Measurements from ENCODE around the gene CGA.
A peak's percentile ranks its signal among the peaks of the same experiment; 100 is the strongest.

The CGA gene

GRCh38 chr6:87082160-87082721 lies 12.7 kb downstream of the CGA start:
- no peak for DNase-seq

GRCh38 chr6:87078983-87079616 lies 15.8 kb downstream of the CGA start:
- peak; percentile 21 for DNase-seq

GRCh38 chr6:87075168-87075567 lies 19.7 kb downstream of the CGA start:
- no peak for DNase-seq

- no peak for DNase-seq
Measured at GRCh38 chr6:87074101-87074621, 20.7 kb downstream of the CGA start.

- DNase-seq, result no peak
Measured at GRCh38 chr6:87071683-87072082, 23.2 kb downstream of the CGA start.

GRCh38 chr6:87070741-87071140 lies 24.2 kb downstream of the CGA start:
- DNase-seq, result no peak

GRCh38 chr6:87068795-87069194 lies 26.1 kb downstream of the CGA start:
- no peak for DNase-seq

- DNase-seq, result peak; percentile 61
Measured at GRCh38 chr6:87066449-87067333, 28.2 kb downstream of the CGA start.

GRCh38 chr6:87065117-87065516 lies 29.8 kb downstream of the CGA start:
- DNase-seq, result no peak

- DNase-seq, result no peak
Measured at GRCh38 chr6:87059943-87060342, 35.0 kb downstream of the CGA start.

GRCh38 chr6:87054143-87054833 lies 40.6 kb downstream of the CGA start:
- no peak for DNase-seq

GRCh38 chr6:87053312-87053711 lies 41.6 kb downstream of the CGA start:
- DNase-seq, result no peak

- no peak for DNase-seq
Measured at GRCh38 chr6:87049779-87050178, 45.1 kb downstream of the CGA start.

- DNase-seq, result no peak
Measured at GRCh38 chr6:87045521-87046075, 49.3 kb downstream of the CGA start.

- DNase-seq, result no peak
Measured at GRCh38 chr6:87040729-87041128, 54.2 kb downstream of the CGA start.
